Suppressor macrophage treated with lipopolysaccharide for 1 hour (primary cell): ENCODE measurements around the gene PTPDC1.
A peak's percentile ranks its signal among the peaks of the same experiment; 100 is the strongest.

Experiments
- DNase-seq, 3 donors: peaks; one replicate each; pipeline ENCODE4 v3.0.0-alpha.2; 2020 to 2022

The PTPDC1 gene, protein sequence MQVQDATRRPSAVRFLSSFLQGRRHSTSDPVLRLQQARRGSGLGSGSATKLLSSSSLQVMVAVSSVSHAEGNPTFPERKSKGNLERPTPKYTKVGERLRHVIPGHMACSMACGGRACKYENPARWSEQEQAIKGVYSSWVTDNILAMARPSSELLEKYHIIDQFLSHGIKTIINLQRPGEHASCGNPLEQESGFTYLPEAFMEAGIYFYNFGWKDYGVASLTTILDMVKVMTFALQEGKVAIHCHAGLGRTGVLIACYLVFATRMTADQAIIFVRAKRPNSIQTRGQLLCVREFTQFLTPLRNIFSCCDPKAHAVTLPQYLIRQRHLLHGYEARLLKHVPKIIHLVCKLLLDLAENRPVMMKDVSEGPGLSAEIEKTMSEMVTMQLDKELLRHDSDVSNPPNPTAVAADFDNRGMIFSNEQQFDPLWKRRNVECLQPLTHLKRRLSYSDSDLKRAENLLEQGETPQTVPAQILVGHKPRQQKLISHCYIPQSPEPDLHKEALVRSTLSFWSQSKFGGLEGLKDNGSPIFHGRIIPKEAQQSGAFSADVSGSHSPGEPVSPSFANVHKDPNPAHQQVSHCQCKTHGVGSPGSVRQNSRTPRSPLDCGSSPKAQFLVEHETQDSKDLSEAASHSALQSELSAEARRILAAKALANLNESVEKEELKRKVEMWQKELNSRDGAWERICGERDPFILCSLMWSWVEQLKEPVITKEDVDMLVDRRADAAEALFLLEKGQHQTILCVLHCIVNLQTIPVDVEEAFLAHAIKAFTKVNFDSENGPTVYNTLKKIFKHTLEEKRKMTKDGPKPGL

DNA sequence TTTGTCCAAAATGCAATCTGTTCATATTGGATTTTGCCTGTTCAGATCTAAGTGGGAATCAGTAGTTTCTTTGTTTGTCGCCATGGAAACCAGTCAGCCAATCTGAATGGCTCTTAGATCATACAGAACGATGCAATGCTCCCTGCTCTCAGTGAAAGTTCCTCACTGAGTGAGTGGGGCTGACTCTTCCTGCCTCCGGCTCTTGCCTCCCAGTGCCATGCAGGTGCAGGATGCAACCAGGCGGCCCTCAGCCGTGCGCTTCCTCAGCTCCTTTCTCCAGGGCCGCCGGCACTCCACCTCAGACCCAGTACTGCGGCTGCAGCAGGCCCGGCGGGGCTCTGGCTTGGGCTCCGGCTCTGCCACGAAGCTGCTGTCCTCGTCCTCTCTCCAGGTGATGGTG is at the start of gene PTPDC1:
Gene PTPDC1, plus strand, starts transcription at position 151 of the 400 bp plus-strand sequence. Its CDS starts 67 bp downstream, at position 218.
- peak; percentile 17 to 52 (median 27) for DNase-seq

DNA sequence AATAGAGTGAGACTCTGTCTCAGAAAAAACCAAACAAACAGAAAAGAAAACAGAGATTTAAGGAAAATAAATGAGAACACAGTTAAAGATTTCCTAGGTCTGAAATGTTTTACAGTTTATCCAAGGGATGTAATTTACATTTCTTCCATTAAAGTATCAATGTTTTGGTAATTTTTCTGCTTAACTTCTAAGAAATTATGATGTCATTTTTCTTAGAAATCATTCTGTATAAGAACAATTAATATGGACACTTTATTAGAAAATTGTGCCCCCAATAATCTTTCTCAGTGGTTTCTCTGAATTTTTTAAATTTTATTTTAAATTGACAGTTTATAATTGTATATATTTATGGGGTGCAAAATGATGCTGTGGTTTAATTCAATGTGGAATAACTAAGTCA is 49.8 kb upstream of the PTPDC1 start:
- DNase-seq, result no peak

DNA sequence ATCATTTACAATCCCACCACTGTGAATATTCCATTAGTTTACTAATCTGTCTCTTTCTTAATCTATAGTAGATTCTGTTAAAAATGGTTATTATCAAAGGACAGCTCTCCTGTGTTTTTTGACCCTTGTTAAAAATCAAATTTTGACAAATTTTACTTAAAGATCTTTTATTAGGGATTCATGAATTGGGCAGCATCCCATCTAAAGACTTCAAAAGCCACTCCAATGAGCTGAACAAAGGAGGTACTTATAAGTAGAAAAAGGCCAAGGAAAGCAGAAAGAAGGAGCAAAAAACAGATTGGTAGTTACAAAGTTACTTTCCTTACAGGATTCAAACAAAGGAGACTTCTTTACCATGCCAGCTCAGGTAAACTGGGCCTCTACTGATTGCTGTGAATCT is 44.5 kb upstream of the PTPDC1 start:
- DNase-seq, result no peak

DNA sequence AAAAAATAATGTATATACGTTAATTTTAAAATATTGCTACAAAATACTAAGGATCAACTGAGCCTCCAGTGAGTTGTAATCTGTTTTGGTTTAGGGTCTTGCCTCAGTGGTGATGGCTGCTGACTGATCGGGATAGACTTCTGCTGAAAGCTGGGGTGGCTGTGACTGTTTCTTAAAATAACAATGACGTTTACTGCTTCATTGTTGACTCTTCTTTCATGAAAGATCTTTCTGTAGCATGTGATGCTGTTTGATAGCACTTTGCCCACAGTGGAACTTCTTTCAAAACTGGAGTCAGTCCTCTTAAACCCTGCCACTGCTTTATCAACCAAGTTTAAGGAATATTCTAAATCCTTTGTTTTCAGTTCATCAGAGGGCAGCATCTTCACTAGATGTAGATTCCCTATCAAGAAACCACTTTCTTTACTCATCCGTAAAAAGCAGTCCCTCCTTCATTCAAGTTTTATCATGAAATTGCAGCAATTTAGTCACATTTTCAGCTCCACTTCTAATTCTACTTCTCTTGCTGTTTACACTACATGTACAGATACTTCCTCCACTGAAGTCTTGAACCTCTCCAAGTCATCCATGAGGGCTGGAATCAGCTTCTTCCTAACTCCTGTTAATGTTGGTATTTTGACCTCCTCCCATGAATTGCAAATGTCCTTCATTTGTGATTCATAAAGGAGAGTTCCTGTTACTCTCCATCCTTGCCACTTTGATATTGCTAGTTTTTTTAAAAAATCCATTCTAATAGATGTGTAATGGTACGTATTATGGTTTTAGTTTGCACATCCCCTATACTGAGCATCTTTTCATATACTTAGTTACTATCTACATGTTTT is 41.5 kb upstream of the PTPDC1 start:
- DNase-seq, result no peak

DNA sequence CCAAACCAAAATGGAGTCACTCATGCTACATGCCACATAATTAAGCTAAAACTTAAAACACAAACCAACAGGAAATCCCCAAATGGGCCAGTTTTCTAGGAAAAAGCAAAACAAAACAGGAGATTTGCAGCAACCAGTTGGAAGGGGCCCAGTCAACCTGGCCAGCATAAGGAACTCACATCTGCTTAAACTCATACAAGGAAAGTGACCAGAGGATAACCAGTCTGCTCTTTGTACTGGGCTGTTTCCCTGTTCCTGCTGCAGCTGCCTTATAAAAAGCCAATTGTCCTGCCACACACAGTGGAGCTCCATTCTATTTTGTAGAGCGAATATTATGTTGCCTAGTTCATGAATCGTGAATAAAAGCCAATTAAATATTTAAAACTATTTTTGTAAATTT is 29.5 kb upstream of the PTPDC1 start:
- DNase-seq, result no peak

DNA sequence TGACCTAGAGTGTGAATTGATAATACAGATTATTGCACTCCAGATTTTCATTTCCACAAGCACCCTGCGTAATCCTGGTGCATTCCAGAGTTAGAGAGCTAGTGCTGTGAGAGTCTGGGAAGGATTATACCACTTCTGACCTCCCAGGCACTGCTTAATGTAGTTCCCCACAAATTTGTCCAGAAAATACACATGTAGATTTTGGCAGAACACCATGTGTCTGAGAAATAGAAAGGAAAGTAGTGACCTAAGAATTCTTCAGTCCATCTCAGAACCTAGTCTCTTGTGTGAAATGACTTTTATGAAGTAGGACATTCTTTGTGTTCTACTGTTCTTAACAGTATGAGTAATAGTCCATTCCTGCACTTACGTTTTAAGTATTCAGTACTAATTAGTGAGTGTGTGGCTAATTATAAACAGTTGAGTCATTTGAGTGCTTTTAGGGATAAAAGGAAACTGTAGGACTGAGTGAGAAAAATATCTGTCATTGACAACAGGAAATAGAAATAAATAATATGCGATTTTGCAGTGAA is 27.8 kb upstream of the PTPDC1 start:
- DNase-seq, result peak in 1 of 3 donors; percentile 3

DNA sequence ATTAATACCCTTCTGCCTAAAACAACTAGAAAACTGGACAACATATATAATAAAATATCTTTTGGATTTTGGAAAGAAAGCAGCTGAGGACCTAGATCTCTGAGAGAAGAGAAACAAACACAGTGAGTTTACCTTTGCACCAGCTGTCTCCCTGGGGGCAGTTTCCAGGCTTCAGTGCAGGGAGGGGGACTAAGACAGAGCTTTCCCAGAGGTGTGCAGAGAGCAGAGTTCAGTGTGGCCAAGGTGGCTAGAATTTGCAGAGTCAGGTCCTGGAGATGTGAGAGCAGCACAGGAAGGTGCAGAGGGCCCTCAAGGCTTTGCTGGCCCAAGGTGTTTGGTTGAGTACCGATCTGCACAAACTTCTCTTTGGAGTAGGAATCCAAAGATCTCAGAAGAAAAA is 26.3 kb upstream of the PTPDC1 start:
- DNase-seq, result no peak

DNA sequence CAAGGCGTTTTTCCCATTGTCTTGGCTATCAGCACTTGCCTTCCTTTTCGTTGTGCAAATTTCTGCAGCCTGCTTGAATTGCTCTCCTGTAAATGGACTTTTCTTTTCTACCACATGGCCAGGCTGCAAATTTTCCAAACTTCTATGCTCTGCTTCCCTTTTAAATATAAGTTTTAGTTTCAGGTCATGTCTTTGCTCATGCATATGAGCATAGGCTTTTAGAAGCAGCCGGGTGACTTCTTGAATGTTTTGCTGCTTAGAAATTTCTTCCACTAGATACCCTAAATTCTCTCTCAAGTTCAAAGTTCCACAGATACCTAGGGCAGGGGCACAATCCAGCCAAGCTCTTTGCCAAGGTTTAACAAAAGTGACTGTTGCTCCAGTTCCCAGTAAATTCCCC is 22.4 kb upstream of the PTPDC1 start:
- no peak for DNase-seq

DNA sequence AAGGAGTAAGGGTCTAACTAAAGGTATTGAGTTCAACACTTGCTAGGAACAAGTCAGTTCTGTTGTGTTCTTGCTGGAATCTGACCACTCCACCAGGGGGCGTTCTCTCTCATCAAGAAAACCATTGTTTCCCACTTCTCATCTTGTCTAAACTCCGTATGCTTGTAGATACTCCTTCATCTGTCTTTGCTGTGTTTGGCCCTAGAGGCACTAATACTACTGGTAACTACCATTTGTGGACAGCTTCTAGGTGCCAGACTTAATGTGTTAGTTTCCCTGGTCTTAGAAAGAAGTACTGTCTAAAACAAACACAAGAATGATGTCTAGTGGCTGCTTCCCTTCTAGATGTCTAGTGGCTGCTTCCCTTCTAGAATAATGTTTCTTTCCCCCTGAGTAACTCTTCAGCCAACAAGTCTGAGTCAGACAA is 18.7 kb upstream of the PTPDC1 start:
- DNase-seq, result peak; percentile 65 to 85 (median 84)

DNA sequence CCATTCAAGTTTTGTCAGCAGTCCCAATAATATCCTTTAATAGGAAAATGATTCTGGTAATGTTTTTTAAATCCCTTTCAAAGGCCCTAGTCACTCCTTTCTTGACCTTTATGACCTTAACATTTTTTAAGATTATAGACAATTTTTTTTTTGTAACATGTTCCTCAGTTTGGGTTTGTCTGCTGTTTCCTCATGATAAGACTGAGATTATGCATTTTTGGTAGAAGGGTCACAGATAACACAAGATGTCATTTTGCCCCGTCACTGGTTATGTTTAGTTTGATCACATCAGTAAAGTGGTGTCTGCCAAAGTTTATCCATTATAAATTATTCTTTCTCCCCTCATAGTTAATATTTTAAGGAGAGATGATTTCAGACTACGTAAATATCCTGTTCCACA is 16.0 kb upstream of the PTPDC1 start:
- no peak for DNase-seq

DNA sequence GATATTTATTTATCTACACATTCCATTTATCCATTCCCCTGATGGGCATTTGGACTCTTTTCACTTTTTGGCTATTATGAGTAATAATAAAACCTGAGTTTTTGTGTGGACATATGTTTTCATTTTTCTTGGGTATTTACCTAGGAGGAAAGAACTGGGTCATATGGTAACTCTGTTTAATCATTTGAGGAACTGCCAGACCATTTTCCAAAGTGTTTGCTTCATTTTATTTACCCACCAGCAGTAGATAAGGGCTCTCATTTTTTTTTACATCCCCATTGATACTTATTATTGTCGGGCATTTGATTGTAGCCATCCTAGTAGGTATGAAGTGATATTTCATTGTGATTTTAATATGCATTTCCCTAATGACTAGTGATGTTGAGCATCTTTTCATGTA is 7.7 kb upstream of the PTPDC1 start:
- DNase-seq, result no peak

DNA sequence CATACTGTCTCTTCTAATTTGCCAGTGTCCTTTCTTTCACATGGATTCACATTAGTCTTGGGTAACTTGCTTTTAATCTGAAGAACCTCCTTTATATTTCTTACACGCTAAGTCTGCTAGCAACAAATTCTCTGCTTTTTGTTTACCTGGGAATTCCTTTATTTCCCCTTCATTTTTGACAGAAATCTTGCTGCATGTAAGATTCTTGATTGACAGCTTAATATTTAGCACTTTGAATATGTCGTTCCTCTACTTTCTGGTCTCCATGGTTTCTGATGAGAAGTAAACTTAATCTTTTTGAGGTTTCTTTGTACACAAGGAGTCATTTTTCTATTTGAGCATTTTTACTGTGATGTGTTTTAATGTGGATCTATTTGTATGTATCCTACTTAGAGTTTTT is 6.2 kb upstream of the PTPDC1 start:
- DNase-seq, result no peak

DNA sequence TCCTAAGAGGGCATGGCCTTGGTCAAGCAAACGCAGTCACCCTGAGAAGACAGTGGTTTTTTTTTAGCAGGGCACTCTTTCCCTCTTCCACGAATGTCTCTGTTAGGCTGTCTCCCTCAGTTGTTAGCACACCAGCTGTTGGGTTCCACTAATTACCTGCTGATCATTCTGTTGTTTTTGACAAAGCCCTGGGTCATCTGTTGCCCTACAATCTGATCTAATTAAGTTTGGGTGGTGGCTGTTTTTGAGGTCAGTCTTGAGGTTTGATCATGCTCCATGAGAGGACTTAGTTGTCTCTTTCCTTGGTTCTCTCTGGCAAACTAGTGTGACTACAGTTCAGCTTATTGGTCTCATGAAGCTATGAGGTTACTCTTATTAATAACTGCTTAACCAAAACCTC is 5.0 kb upstream of the PTPDC1 start:
- no peak for DNase-seq

DNA sequence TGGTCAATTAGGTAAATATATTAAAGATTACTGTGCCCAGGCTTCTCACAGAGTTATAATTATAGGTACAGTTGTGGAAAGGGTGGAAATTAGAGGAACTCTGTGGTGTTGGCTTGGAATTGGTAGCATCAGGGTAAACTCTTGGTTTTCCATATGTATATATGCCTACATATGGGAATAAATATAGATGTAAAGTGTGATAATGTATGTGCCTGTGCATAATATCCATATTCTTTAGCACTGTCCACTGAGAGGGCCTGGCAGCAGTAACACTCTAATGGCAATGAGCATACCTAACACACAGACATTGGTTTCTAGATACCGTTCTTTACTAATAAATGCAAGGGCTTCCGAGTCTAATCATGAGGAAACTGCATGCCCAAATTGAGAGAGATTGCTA is 4.0 kb upstream of the PTPDC1 start:
- no peak for DNase-seq

DNA sequence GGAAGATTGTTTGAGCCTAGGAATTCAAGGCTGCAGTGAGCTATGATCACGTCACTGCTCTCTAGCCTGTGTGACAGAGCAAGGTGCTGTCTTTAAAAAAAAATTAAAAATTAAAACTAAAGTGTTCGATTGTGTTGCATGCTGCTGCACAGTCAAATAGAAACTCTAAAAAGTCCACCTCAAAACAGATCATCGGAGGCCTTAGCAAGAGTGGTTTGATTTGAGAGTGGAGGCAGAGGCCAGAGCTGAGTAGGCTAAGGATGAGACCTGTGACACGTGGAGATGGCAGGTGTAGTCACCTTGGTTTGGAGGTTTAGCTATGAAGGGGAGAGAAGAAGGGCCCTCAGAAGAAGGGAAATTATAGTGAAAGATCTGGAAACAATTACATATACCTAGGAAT is 2.8 kb upstream of the PTPDC1 start:
- DNase-seq, result no peak

DNA sequence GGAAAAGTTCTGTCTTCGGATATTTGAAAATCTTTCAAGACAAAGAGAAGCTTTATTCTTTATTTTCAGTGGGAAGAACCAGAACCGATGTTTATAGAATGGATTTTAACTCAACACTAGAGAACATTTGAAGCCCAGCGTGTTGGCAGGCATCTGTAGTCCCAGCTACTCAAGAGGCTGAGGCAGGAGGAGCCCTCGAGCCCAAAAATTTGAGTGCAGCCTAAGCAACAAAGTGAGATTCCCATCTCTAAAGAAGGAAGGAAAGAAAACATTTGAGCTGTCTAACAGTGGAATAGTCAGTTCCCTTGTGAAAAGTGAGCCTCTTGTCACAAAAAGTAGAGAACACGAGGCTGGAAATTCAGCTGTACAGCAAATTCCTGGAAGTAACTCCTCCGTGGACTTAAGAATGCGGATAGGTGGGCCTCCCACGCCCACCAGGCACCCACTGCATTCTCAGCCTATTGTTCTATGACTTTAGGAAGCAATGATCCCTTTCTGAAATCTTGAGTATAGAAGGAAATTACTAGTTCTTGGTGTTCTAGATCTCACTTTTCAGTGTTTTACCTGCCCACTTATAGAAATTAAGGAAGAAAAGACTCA is 2.3 kb upstream of the PTPDC1 start:
- DNase-seq, result no peak

DNA sequence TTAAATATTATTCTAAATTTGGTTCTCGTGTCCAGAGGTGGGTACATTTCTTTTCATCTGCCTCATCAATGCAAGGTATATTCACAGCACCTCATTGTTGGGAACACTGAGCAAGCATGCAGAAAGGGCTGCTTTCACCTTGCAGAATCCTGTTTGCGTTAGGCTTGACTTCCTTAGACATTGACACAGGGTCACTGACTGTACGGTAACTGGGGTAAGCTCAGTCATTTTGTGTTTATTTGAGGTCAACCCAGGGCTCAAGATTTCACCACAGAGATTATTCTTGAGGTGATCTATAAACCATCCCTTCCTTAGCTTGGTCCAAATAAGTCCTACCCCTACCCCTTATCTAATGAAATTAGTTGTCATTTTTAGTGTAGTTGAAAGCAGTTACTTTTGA is 1.7 kb upstream of the PTPDC1 start:
- no peak for DNase-seq

DNA sequence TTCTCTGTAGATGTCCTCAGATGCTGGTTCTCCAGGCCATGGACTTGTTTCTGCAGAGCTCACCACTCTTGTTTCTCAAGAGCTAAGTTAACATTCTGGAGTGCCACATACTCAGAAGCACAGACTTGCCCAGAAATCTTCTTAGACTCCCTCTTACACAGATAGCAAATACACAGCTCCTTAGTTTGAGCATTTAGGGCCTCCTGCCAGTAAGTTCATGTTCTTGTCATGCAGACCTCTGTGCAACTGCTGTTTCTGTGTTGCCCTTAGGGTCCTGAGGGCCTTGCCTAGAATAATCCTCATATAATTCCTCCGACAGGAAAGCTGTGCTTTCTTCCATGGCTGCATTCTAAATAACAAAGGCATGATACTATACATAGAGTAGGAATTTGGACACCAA is 1.3 kb upstream of the PTPDC1 start:
- no peak for DNase-seq

DNA sequence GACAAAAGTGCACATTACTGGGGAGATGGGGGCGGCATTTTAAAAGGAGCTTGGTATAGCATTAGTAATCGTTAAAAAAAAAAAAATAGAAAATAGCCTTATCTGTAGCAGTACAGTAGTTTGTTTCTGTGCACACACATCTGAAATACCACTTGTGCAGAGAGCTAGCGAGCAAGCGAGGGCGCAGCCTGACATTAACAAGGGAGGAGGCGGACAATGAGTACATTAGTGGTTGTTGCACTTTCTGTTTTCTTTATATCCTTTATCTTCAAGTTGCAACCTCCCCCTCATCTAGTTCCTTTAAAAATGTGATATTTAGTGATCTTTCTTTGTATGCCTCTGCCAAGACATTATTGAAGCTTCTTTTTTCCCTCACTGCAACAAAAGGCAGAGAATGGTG is 880 bp upstream of the PTPDC1 start:
- no peak for DNase-seq

DNA sequence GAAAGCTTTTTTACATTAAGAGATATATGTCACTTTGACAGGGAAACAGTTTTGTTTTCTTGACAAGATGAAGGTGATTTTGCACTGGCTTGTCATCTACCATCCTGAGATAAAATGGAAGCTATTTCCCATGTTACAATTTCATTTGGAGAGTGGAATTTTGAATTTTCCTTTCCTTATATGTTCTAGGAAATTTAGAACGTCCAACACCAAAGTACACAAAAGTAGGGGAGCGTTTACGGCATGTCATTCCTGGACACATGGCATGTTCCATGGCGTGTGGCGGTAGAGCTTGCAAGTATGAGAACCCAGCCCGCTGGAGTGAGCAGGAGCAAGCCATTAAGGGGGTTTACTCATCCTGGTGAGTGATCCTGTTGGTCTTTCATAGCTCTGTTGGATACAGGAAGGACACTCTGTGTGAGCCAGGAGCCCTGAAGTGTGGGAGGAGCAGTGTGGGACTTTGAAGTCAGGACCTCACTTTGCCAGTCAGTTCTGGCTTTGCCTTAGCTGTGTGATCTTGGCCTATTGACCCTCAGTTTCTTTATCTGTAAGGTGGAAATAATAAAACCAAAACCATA is 887 bp downstream of the PTPDC1 start:
- no peak for DNase-seq

DNA sequence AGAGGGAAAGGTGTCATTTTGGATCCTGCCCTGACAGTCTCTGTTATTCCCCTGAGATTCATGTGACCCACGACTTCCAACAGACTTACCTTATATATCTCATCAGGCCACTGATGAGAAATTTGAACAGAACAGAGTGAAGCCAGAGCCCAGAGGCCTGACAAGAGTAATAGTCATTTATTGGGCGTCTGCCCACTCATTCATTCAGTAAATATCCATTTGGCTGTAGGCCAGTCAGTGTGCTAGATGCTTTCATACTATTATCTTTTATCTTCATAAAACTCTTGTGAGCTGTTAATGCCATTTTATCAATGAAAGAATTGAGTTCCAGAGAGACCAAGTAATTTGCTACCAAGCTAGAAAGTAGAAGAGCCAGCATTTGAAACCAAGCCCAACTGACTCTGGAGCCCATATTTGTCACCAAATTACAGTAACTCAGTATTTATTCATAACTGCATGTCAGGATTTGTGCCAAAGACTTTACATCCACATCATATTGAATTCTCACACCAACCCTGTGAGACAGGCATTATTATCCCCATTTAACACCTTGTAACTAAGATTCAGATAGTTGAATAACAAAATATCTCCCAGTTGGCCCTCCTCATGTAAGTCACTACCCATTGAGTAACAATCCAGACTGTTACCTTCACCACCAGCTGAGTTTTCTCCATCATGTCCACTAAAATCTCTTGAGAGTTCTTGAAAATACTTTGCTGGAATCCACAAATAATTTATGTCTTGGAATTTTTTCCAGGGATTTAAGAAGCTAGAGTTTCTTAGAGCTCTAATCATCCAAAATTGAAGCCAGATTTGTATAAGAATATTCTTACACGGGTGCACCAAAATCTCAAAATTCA is 2.5 kb downstream of the PTPDC1 start:
- DNase-seq, result no peak
